Endodermal cell (in vitro differentiated cells): Measurements from ENCODE around the gene GTPBP6. TPM values are rescaled to one million over a fixed set of nuclear protein-coding genes. Genes with fewer than 3 reads are reported as not detected.

Experiments used
- DNase-seq: peaks from one replicate; pipeline ENCODE4 v3.0.0-alpha.2; 2017
- H3K27ac ChIP-seq: 2 replicates; pipeline ENCODE4 v1.5.1; 2013; ENCODE audit warnings: mild to moderate bottlenecking, low read depth, low read length, moderate library complexity
- H3K27me3 ChIP-seq: 2 replicates; pipeline ENCODE4 v1.6.1; 2013; ENCODE audit warnings: mild to moderate bottlenecking, low read length, moderate library complexity; ENCODE audit not compliant: insufficient read depth, control insufficient read depth, poor library complexity, severe bottlenecking
- H3K36me3 ChIP-seq: 2 replicates; pipeline ENCODE4 v1.7.0; 2013; ENCODE audit warnings: mild to moderate bottlenecking, low read length, moderate library complexity; ENCODE audit not compliant: control insufficient read depth, insufficient read depth
- H3K4me1 ChIP-seq: one replicate; pipeline ENCODE4 v1.7.0; 2013; ENCODE audit warnings: low read length; ENCODE audit not compliant: control insufficient read depth, insufficient read depth
- H3K4me3 ChIP-seq: 2 replicates; pipeline ENCODE4 v1.5.1; 2013; ENCODE audit warnings: mild to moderate bottlenecking, low read length, moderate library complexity
- H3K9ac ChIP-seq: 2 replicates; pipeline ENCODE4 v1.6.1; 2013; ENCODE audit warnings: mild to moderate bottlenecking, low read length, moderate library complexity; ENCODE audit not compliant: poor library complexity, severe bottlenecking; ENCODE audit errors: extremely low read depth
- H3K9me3 ChIP-seq: 2 replicates; pipeline ENCODE4 v1.6.1; 2013; ENCODE audit warnings: mild to moderate bottlenecking, low read length, moderate library complexity; ENCODE audit not compliant: control insufficient read depth
- H3K27ac Mint-ChIP-seq: 2 replicates; pipeline ENCODE4 v1.8.0; 2020; ENCODE audit warnings: mixed read lengths
- H3K27me3 Mint-ChIP-seq: 2 replicates; pipeline ENCODE4 v1.8.0; 2021; ENCODE audit warnings: mild to moderate bottlenecking, mixed read lengths; ENCODE audit not compliant: insufficient read depth
- H3K36me3 Mint-ChIP-seq: 2 replicates; pipeline ENCODE4 v1.8.0; 2020; ENCODE audit warnings: low read depth, mixed read lengths
- H3K4me1 Mint-ChIP-seq: 2 replicates; pipeline ENCODE4 v1.8.0; 2020; ENCODE audit warnings: mixed read lengths
- H3K4me3 Mint-ChIP-seq: 2 replicates; pipeline ENCODE4 v1.8.0; 2020; ENCODE audit warnings: mild to moderate bottlenecking, moderate library complexity, mixed read lengths
- H3K9me3 Mint-ChIP-seq: 2 replicates; pipeline ENCODE4 v1.8.0; 2020; ENCODE audit warnings: mild to moderate bottlenecking, mixed read lengths
- CTCF ChIP-seq: fragments of 200-600 bp; sonication (generic); conservative IDR thresholded peaks from 2 replicates; pipeline ENCODE4 v1.5.0; 2021; ENCODE audit warnings: antibody characterized with exemption, mild to moderate bottlenecking
- WGBS, 2 experiments: methylation state at CpG; one replicate each; pipeline versions ENCODE4 v1.1.5 to v1.1.7; 2013; ENCODE audit warnings: missing lambda C conversion rate in 2 of 2, mixed read lengths in 1 of 2; ENCODE audit not compliant: insufficient coverage in 1 of 2, insufficient read length in 1 of 2; 5-methylcytosine and 5-hydroxymethylcytosine counted together
- total RNA-seq, 2 donors: library from RNA; stranded (reverse); fragmentation: NEBNext Ultra II Directional in 1 of 2; extraction: Animal tissue kit (Norgen Biotek cat#: 25700) in 1 of 2; gene quantifications; 2 replicates in 1 of 2; 3 replicates in 1 of 2; pipeline ENCODE4 v1.2.1, GENCODE V29; 2021

GTPBP6 gene
- total RNA-seq, 2 donors from 2014 or later = 58.8 to 61.0 TPM

DNA sequence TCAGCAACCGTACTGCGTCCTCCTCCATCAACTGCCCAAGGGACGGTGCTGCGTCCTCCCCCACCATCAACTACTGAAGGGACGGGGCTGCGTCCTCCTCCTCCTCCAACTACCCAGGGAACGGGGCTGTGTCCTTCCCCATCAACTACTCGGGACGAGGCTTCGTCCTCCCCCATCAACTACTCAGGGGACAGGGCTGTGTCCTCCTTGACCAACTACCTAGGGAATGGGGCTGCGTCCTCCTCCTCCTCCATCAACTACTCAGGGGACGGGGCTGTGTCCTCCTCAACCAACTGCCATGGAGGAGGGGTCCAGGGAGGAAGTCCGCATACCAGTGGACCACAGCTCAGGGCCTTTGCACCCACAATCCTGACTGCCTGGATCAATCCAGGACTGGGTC is 43.8 kb upstream of the GTPBP6 start:
- Histone ChIP-seq H3K4me3 (no peak overlapping the region), H3K36me3 (peaks cover 33% of the 10 kb centered on the region), H3K9ac (no peak overlapping the region), H3K27me3 (no peaks in the 10 kb centered on the region), H3K4me1 (no peaks in the 10 kb centered on the region), H3K9me3 (peaks cover 17% of the 10 kb centered on the region), H3K27ac (no peak overlapping the region)
- H3K4me3 Mint-ChIP-seq = no peak overlapping the region
- H3K27me3 Mint-ChIP-seq = no peaks in the 10 kb centered on the region
- H3K27ac Mint-ChIP-seq = no peak overlapping the region
- no peak for DNase-seq
- no peak for TF ChIP-seq CTCF
- peaks cover 10% of the 10 kb centered on the region for H3K9me3 Mint-ChIP-seq
- peaks cover 60% of the 10 kb centered on the region for H3K36me3 Mint-ChIP-seq
- no peaks in the 10 kb centered on the region for H3K4me1 Mint-ChIP-seq
- WGBS, 2 experiments = 95 to 97% methylated on average over 4 to 13 of the region's 13 CpGs

- Mint-ChIP-seq H3K36me3 (peaks cover 63% of the 10 kb centered on the region), H3K27ac (no peak overlapping the region), H3K4me1 (no peaks in the 10 kb centered on the region), H3K4me3 (no peak overlapping the region), H3K27me3 (no peaks in the 10 kb centered on the region), H3K9me3 (peaks cover 10% of the 10 kb centered on the region)
- no peak for DNase-seq
- Histone ChIP-seq H3K4me1 (no peaks in the 10 kb centered on the region), H3K9me3 (peaks cover 17% of the 10 kb centered on the region), H3K4me3 (no peak overlapping the region), H3K36me3 (peaks cover 38% of the 10 kb centered on the region), H3K9ac (no peak overlapping the region), H3K27me3 (no peaks in the 10 kb centered on the region), H3K27ac (no peak overlapping the region)
- TF ChIP-seq CTCF = no peak
- 94% methylated on average over 47 to 54 of the region's 54 CpGs for WGBS, 2 experiments
These were observed 42.9 kb upstream of the GTPBP6 start for GRCh38 chrX:361231-362145.

DNA sequence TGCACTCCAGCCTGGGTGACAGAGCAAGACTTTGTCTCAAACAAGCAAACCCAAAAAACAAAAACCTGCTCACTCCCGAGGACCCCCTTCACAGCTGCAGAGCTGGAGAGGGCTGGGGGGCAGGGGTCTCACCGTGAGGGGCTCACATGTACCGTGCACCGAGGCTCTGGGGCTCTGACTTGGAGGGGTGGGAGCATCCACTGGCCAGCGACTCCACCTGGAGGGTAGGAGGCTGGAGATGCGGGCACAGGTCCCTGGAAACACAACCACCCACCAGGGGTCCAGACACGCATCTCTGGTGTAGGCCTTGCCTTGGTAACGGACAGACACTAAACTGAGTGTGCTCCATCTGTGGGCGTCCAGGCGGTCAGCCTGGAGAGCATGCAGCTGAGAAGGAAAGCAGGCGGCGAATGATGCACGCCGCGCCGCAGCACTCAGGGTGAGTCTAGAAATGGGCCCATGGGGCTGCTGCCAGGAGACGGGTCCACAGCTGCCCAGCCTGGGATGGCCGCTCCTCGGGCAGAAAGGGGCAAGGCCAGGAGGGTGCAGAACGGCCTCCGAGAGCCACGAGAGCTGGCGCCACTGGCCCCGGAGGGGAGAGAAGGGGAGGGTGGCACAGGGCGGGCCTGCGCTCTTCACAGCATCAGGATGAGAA is 42.0 kb upstream of the GTPBP6 start:
- Mint-ChIP-seq H3K9me3 (peaks cover 10% of the 10 kb centered on the region), H3K27ac (no peak overlapping the region), H3K4me3 (no peak overlapping the region), H3K36me3 (peaks cover 67% of the 10 kb centered on the region), H3K4me1 (no peaks in the 10 kb centered on the region), H3K27me3 (no peaks in the 10 kb centered on the region)
- H3K9ac ChIP-seq = no peak overlapping the region
- H3K27me3 ChIP-seq = no peaks in the 10 kb centered on the region
- H3K9me3 ChIP-seq = peaks cover 17% of the 10 kb centered on the region
- no peak for DNase-seq
- H3K36me3 ChIP-seq = peaks cover 38% of the 10 kb centered on the region
- TF ChIP-seq CTCF = no peak
- H3K4me3 ChIP-seq = no peak overlapping the region
- H3K27ac ChIP-seq = no peak overlapping the region
- 94 to 95% methylated on average over 15 to 26 of the region's 26 CpGs for whole genome bisulfite sequencing, 2 experiments
- no peaks in the 10 kb centered on the region for H3K4me1 ChIP-seq
